HepG2 (cell line): ENCODE results near the gene TTC32. TPM values are rescaled to one million over a fixed set of nuclear protein-coding genes. Genes with fewer than 3 reads are reported as not detected.
A peak's percentile ranks its signal among the peaks of the same experiment; 100 is the strongest.

Experiments used
- ARID5B ChIP-seq: IDR thresholded peaks from 2 replicates; pipeline ENCODE4 v1.4.0; 2020; ENCODE audit warnings: mild to moderate bottlenecking, missing genetic modification reagents
- EZH2 ChIP-seq: conservative IDR thresholded peaks from 2 replicates; pipeline ENCODE4 v1.6.1; 2012; ENCODE audit warnings: mild to moderate bottlenecking, low read depth, low read length, moderate library complexity
- GMEB2 ChIP-seq: IDR thresholded peaks from 2 replicates; pipeline ENCODE4 v1.6.1; 2016; ENCODE audit warnings: missing biosample characterization, missing genetic modification reagents, low read depth
- GPBP1L1 ChIP-seq: sonication (generic); formaldehyde crosslinking; IDR thresholded peaks from 2 replicates; pipeline ENCODE4 v1.5.0; 2020; ENCODE audit warnings: mild to moderate bottlenecking, missing genetic modification reagents
- HMGA1 ChIP-seq: sonication (generic); formaldehyde crosslinking; conservative IDR thresholded peaks from 2 replicates; pipeline ENCODE4 v1.4.0; 2020; ENCODE audit warnings: missing genetic modification reagents
- KDM6A ChIP-seq: IDR thresholded peaks from 2 replicates; pipeline ENCODE4 v1.6.1; 2016; ENCODE audit warnings: low read depth
- MYPOP ChIP-seq: sonication (generic); formaldehyde crosslinking; IDR thresholded peaks from 2 replicates; pipeline ENCODE4 v1.8.1; 2023; ENCODE audit warnings: mild to moderate bottlenecking, moderate library complexity, missing genetic modification reagents
- PHF21A ChIP-seq: sonication (generic); formaldehyde crosslinking; IDR thresholded peaks from 2 replicates; pipeline ENCODE4 v1.5.0; 2020; ENCODE audit warnings: mild to moderate bottlenecking, missing genetic modification reagents
- RORA ChIP-seq: sonication (generic); formaldehyde crosslinking; IDR thresholded peaks from 2 replicates; pipeline ENCODE4 v1.5.0; 2020; ENCODE audit warnings: mild to moderate bottlenecking, missing genetic modification reagents, moderate library complexity
- THAP7 ChIP-seq: sonication (generic); formaldehyde crosslinking; IDR thresholded peaks from 2 replicates; pipeline ENCODE4 v1.8.1; 2023; ENCODE audit warnings: mild to moderate bottlenecking, missing genetic modification reagents
- ZC3H13 ChIP-seq: sonication (generic); formaldehyde crosslinking; IDR thresholded peaks from 2 replicates; pipeline ENCODE4 v1.8.1; 2023; ENCODE audit warnings: mild to moderate bottlenecking, missing genetic modification reagents, moderate library complexity
- ZC3H4 ChIP-seq: sonication (generic); formaldehyde crosslinking; IDR thresholded peaks from 2 replicates; pipeline ENCODE4 v1.4.0; 2020; ENCODE audit warnings: missing genetic modification reagents, borderline replicate concordance
- ZNF383 ChIP-seq: sonication (generic); formaldehyde crosslinking; IDR thresholded peaks from 2 replicates; pipeline ENCODE4 v1.4.0; 2020; ENCODE audit warnings: missing genetic modification reagents, mild to moderate bottlenecking, borderline replicate concordance
- ZNF569 ChIP-seq: sonication (generic); formaldehyde crosslinking; IDR thresholded peaks from 2 replicates; pipeline ENCODE4 v1.5.0; 2020; ENCODE audit warnings: mild to moderate bottlenecking, missing genetic modification reagents, moderate library complexity, borderline replicate concordance
- ZNF577 ChIP-seq: sonication (generic); formaldehyde crosslinking; IDR thresholded peaks from 2 replicates; pipeline ENCODE4 v1.4.0; 2020; ENCODE audit warnings: mild to moderate bottlenecking, low read depth, missing genetic modification reagents, borderline replicate concordance
- ZNF800 ChIP-seq: sonication (generic); formaldehyde crosslinking; IDR thresholded peaks from 2 replicates; pipeline ENCODE4 v1.4.0; 2020; ENCODE audit warnings: missing genetic modification reagents
- ZZZ3 ChIP-seq: sonication (generic); formaldehyde crosslinking; IDR thresholded peaks from 2 replicates; pipeline ENCODE4 v1.4.0; 2020; ENCODE audit warnings: missing genetic modification reagents, mild to moderate bottlenecking, borderline replicate concordance
- polyA plus RNA-seq, 8 experiments: library from polyadenylated mRNA; depleted of rRNA in 3 of 8; stranded (reverse) in 7 of 8; unstranded in 1 of 8; fragments of >200 nt; fragmentation: Illumina TruSeq in 4 of 8; extraction: Trizol in 4 of 8; gene quantifications; 2 replicates each; pipeline versions ENCODE4 v1.2.1 to v1.2.3, GENCODE V29; 2011 to 2016; ENCODE audit warnings: low read depth in 4 of 8, missing spikeins in 1 of 8, mixed read lengths in 1 of 8; ENCODE audit not compliant: insufficient read depth in 1 of 8
- total RNA-seq, 5 experiments: library from RNA; depleted of rRNA; stranded (reverse); fragments of >200 nt; fragmentation: Illumina TruSeq; extraction: Trizol; gene quantifications; 2 replicates each; pipeline ENCODE4 v1.2.3, GENCODE V29; 2016; ENCODE audit warnings: low read depth in 1 of 5

The TTC32 gene
- total and polyA plus RNA-seq, 2 of the 13 experiments (the other 11 are each of a cell fraction or from before 2014, with no cell fraction given): 21.6 to 38.3 TPM

GRCh38 chr2:19901442-19902215 is at the start of gene TTC32 (continued):
- TF ChIP-seq HMGA1 (CRISPR knock-in tag): no peak
- 0 out of 2 replicates have a peak, but pooled peaks have one; percentile 43 for TF ChIP-seq ZNF569
- no peak for TF ChIP-seq ZNF577 (CRISPR knock-in tag)
- peak; percentile 85 for TF ChIP-seq PHF21A (CRISPR knock-in tag)
- no peak for TF ChIP-seq EZH2
- peak; percentile 81 for TF ChIP-seq ZNF800
- TF ChIP-seq ARID5B (CRISPR knock-in tag): peak; percentile 64
- TF ChIP-seq KDM6A (CRISPR knock-in tag): no peak
- peak; percentile 62; the same call in 1 of the 2 replicates for TF ChIP-seq GMEB2 (CRISPR knock-in tag)
- TF ChIP-seq ZNF383: peak; percentile 22; the same call in 1 of the 2 replicates
- no peak for TF ChIP-seq GPBP1L1 (CRISPR knock-in tag)
- TF ChIP-seq ZC3H13 (CRISPR knock-in tag): peak; percentile 85; the same call in 1 of the 2 replicates
- peak; percentile 62; the same call in 1 of the 2 replicates for TF ChIP-seq ZC3H4
- TF ChIP-seq RORA (CRISPR knock-in tag): peak; percentile 77; the same call in 1 of the 2 replicates
- TF ChIP-seq MYPOP (CRISPR knock-in tag): peak; percentile 96
- peak; percentile 97 for TF ChIP-seq ZZZ3 (CRISPR knock-in tag)
- no peak; the same call in 1 of the 2 replicates for TF ChIP-seq THAP7 (CRISPR knock-in tag)
